Effector memory CD4-positive, alpha-beta T cell (primary cell): Measurements from ENCODE around the gene PNMA1.

Source experiments
- DNase-seq, 3 donors: peaks; one replicate each; pipeline ENCODE4 v3.0.0-alpha.2; 2020
- H3K27ac ChIP-seq: 2 replicates; pipeline ENCODE4 v1.7.0; 2013; ENCODE audit warnings: mild to moderate bottlenecking, low read length, moderate library complexity; ENCODE audit not compliant: insufficient read depth, poor library complexity, severe bottlenecking
- H3K27me3 ChIP-seq: replicated peaks from 2 replicates; pipeline ENCODE4 v1.7.0; 2013; ENCODE audit warnings: mild to moderate bottlenecking, low read length; ENCODE audit not compliant: insufficient read depth, control insufficient read depth, poor library complexity, severe bottlenecking
- H3K36me3 ChIP-seq: 2 replicates; pipeline ENCODE4 v1.7.0; 2013; ENCODE audit warnings: mild to moderate bottlenecking, low read length, moderate library complexity; ENCODE audit not compliant: control insufficient read depth, insufficient read depth
- H3K4me1 ChIP-seq: 2 replicates; pipeline ENCODE4 v1.7.0; 2013; ENCODE audit warnings: low read length, mild to moderate bottlenecking; ENCODE audit not compliant: control insufficient read depth, insufficient read depth, poor library complexity, severe bottlenecking
- H3K4me3 ChIP-seq: 2 replicates; pipeline ENCODE4 v1.7.0; 2013; ENCODE audit warnings: low read length, low read depth, mild to moderate bottlenecking; ENCODE audit not compliant: insufficient read depth, poor library complexity, severe bottlenecking
- H3K9me3 ChIP-seq: 2 replicates; pipeline ENCODE4 v1.7.0; 2013; ENCODE audit warnings: mild to moderate bottlenecking, low read length, moderate library complexity; ENCODE audit not compliant: control insufficient read depth

PNMA1 gene

DNA sequence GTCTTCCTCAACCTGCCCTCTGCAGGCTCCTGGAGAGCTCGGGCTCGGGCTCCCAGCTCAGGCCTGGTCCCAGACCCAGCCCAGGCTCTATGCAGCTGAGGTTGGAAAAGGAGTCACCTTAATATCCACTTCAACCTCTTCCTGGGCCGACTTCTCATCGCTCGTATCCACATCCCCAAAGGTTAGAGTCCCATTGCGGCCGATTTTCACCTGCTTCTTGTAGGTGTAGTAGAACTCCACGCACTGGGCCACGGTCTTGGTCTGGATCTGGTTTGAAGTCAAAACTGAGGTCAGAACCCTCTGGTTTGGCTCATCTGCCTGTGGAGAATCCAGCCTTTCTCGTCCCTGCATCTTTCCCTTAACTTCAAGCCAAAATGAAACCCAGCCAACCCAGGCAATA, 8.4 kb upstream of the PNMA1 start:
- H3K4me1 ChIP-seq, result no peaks in the 10 kb centered on the region
- no peak overlapping the region for H3K27ac ChIP-seq
- H3K4me3 ChIP-seq, result no peak overlapping the region
- no peak for DNase-seq
- peaks cover 95% of the 10 kb centered on the region for H3K36me3 ChIP-seq
- H3K9me3 ChIP-seq, result no peaks in the 10 kb centered on the region
- H3K27me3 ChIP-seq, result no peaks in the 10 kb centered on the region

DNA sequence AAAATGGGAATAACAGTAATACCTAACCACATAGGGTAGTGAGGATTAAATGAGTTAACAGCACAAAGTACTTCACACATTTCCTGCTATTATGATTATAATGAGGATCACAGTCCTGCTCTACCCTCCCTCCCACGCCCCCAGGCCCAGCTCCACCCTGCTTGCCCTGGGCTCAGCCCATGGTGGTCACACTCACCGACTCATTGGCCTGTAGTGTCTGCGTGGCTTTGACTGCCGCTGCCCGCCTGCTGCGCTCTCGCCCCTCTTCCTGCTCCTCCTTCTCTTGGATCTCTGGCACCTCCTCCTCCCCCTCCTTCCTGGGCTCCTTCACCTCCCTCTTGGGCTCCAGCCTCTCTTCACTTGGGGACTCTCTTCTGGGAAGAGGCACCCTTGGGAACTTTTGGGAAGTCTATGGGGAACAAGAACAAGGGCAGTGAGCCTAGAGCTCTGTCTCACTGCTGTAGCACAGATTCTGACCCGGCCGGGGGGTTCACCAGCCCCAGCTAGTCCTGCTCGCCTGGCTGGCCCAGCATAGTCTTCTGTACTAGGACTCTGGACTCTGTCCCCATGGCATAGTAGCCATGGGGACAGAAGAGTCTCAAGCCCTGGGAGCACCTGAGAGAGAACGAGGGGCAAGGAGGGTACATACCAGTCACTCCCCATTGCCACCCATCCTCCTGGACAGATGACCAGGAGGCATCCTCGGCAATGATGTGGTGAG, 7.1 kb upstream of the PNMA1 start:
- H3K4me1 ChIP-seq, result no peaks in the 10 kb centered on the region
- peaks cover 90% of the 10 kb centered on the region for H3K36me3 ChIP-seq

DNA sequence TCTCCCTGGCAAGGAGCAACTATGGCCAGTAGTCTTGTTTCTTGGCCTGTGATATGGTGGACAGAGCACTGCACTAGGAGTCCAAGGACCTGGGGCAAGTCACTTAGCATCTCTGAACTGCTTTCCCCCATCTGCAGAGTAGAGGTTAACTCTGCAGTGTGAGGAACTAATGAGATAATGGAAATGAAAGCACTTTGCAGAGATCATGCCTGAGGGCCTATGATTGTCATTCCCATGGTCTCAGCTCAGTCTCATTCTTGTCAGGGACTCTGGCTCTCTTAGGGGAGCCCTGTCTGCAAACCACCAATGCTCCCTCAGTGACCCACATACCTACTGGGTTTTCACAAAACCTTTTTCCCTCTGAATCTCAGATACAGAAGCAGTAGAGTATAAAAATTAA, 6.5 kb upstream of the PNMA1 start:
- Histone ChIP-seq H3K27me3 (no peaks in the 10 kb centered on the region), H3K9me3 (no peaks in the 10 kb centered on the region), H3K4me1 (no peaks in the 10 kb centered on the region), H3K4me3 (no peak overlapping the region), H3K36me3 (peaks cover 88% of the 10 kb centered on the region), H3K27ac (no peak overlapping the region)
- no peak for DNase-seq

More for the DNA sequence above, 7.1 kb upstream of the PNMA1 start:
- Histone ChIP-seq H3K27me3 (no peaks in the 10 kb centered on the region), H3K9me3 (no peaks in the 10 kb centered on the region), H3K27ac (no peak overlapping the region), H3K4me3 (no peak overlapping the region)
- no peak for DNase-seq

GRCh38 chr14:73719791-73720190, 5.6 kb upstream of the PNMA1 start:
- no peaks in the 10 kb centered on the region for H3K27me3 ChIP-seq
- no peak overlapping the region for H3K4me3 ChIP-seq
- peaks cover 81% of the 10 kb centered on the region for H3K36me3 ChIP-seq
- H3K9me3 ChIP-seq, result no peaks in the 10 kb centered on the region
- H3K4me1 ChIP-seq, result no peaks in the 10 kb centered on the region
- no peak for DNase-seq
- no peak overlapping the region for H3K27ac ChIP-seq

DNA sequence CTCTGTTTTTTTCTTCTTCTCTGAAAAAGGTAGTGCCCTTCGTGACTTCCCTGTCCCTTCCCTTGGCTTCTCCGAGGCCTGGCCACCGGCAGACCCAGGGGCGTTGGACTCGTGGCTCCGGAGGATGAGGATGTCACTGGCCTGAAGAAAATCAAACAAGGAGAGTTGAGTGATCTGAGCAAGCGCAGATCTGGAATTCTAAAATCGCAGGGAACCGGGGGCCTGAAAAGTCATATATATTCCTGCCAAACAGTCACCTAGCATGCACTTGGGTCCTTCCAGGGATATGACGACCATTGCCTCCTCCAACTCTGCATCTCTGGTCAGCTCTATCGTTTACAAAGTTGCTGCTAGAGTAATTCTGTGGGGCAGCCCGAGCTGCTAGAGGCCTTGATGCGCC, 5.2 kb upstream of the PNMA1 start:
- no peak for DNase-seq
- peaks cover 76% of the 10 kb centered on the region for H3K36me3 ChIP-seq

GRCh38 chr14:73718418-73719251, 4.5 kb upstream of the PNMA1 start:
- DNase-seq, result no peak
- no peaks in the 10 kb centered on the region for H3K9me3 ChIP-seq
- no peaks in the 10 kb centered on the region for H3K4me1 ChIP-seq
- peaks cover 69% of the 10 kb centered on the region for H3K36me3 ChIP-seq
- no peak overlapping the region for H3K4me3 ChIP-seq
- no peaks in the 10 kb centered on the region for H3K27me3 ChIP-seq
- H3K27ac ChIP-seq, result no peak overlapping the region

More for the DNA sequence above, 5.2 kb upstream of the PNMA1 start:
- Histone ChIP-seq H3K9me3 (no peaks in the 10 kb centered on the region), H3K27ac (no peak overlapping the region), H3K4me1 (no peaks in the 10 kb centered on the region), H3K4me3 (no peak overlapping the region), H3K27me3 (no peaks in the 10 kb centered on the region)

GRCh38 chr14:73717711-73718417, 3.7 kb upstream of the PNMA1 start:
- no peak overlapping the region for H3K4me3 ChIP-seq
- DNase-seq, result no peak
- H3K36me3 ChIP-seq, result peaks cover 64% of the 10 kb centered on the region
- no peaks in the 10 kb centered on the region for H3K4me1 ChIP-seq
- no peak overlapping the region for H3K27ac ChIP-seq
- no peaks in the 10 kb centered on the region for H3K9me3 ChIP-seq
- no peaks in the 10 kb centered on the region for H3K27me3 ChIP-seq

DNA sequence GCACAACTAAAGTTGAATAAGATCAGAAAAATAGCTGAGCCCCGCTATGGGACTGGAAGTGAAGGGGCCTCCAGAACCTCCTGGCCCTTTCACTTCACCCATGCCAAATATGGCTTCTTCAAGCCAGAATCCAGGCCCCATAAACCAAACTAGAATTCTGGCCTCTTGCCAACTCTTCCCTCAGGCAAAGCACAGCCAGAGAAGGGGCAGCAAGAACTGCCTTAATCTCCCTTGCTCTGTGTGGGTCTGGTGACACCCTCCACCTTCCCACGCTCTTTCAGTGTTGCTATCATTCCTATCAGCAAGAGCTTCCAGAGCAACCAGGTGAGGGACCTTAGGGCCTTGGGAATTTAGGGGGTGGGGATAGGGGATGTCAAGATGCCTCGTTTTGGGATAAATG, 3.1 kb upstream of the PNMA1 start:
- no peak for DNase-seq
- no peak overlapping the region for H3K27ac ChIP-seq
- no peaks in the 10 kb centered on the region for H3K4me1 ChIP-seq
- H3K36me3 ChIP-seq, result peaks cover 58% of the 10 kb centered on the region
- no peak overlapping the region for H3K4me3 ChIP-seq
- no peaks in the 10 kb centered on the region for H3K27me3 ChIP-seq
- no peaks in the 10 kb centered on the region for H3K9me3 ChIP-seq

GRCh38 chr14:73715707-73716106, 1.5 kb upstream of the PNMA1 start:
- Histone ChIP-seq H3K9me3 (no peaks in the 10 kb centered on the region), H3K4me3 (no peak overlapping the region), H3K27ac (peak overlapping the region; percentile 32), H3K27me3 (no peaks in the 10 kb centered on the region), H3K36me3 (peaks cover 42% of the 10 kb centered on the region), H3K4me1 (no peaks in the 10 kb centered on the region)
- no peak for DNase-seq

GRCh38 chr14:73714656-73715081, 485 bp upstream of the PNMA1 start:
- no peaks in the 10 kb centered on the region for H3K4me1 ChIP-seq
- no peaks in the 10 kb centered on the region for H3K9me3 ChIP-seq
- peak overlapping the region; percentile 87 for H3K27ac ChIP-seq

More at GRCh38 chr14:73714656-73715081, 485 bp upstream of the PNMA1 start:
- peaks cover 33% of the 10 kb centered on the region for H3K36me3 ChIP-seq
- peak overlapping the region; percentile 77 for H3K4me3 ChIP-seq
- H3K27me3 ChIP-seq, result no peaks in the 10 kb centered on the region
- no peak for DNase-seq
